ENCODE measurements around the gene PRLH.

- TF ChIP-seq CTCF (conservative IDR thresholded peaks at IDR 0.05 in 1 of 2, IDR thresholded peaks at IDR 0.05 in 1 of 2; ENCODE audit: low read depth in 1 of 2, low read length in 2 of 2) (no peak), EZH2 (IDR thresholded peaks at IDR 0.05; ENCODE audit: low read length, missing control alignments) (no peak)
These were observed 35.6 kb upstream of the PRLH start for GRCh38 chr2:237530472-237531433.

All from fibroblast of lung (primary cell).